ENCODE results near the gene RFX2. TPM values are rescaled to one million over a fixed set of nuclear protein-coding genes. Genes with fewer than 3 reads are reported as not detected.

Gene RFX2
- total and polyA plus RNA-seq, 10 of the 15 experiments (the other 5 are each of a cell fraction or from before 2014, with no cell fraction given): 3.2 to 9.8 (median 4.7) TPM

GRCh38 chr19:6017576-6017975, 92.7 kb downstream of the RFX2 start (continued):
- TF ChIP-seq SUPT20H (IDR thresholded peaks at IDR 0.05; ENCODE audit: borderline replicate concordance, control insufficient read depth, low read depth, low read length) (no peak), NFIC (IDR thresholded peaks at IDR 0.05; ENCODE audit: low read depth, low read length) (no peak)

- CTCF ChIA-PET: interaction anchor here (0.5 to 1.1 kb wide), 4 partner anchors 18 to 32 kb away, joined by 3 to 5 read pairs (median 3); no protein-coding TSS in a partner anchor
- H3K27me3 ChIP-seq (replicated peaks in 1 of 2; ENCODE audit: control insufficient read depth in 2 of 2, insufficient read depth in 2 of 2, low read length in 1 of 2): 0 out of 4 replicates have a peak, but pooled peaks cover 0 to 2% of the 10 kb centered on the region in 2 experiments
- POLR2A ChIA-PET: no interaction called here
- intact Hi-C loops (cut with micrococcal nuclease; ENCODE audit: unreplicated experiment) (no loop called here), in situ Hi-C loops (cut with MboI) (no loop called here)
- no peak overlapping the region for H3K4me2 ChIP-seq (ENCODE audit: control insufficient read depth, insufficient read depth)
- no peaks in the 10 kb centered on the region for H4K20me1 ChIP-seq (ENCODE audit: control insufficient read depth, insufficient read depth)
- DNase-seq (ENCODE audit: low read depth, low spot score): no peak
- SMC1A ChIA-PET (ENCODE audit: uncharacterized antibody, unreplicated experiment): no interaction called here
- BruUV-seq (replicated peaks): no TSS peak
- 77% methylated on average over 26 of the region's 26 CpGs for WGBS (ENCODE audit: insufficient coverage, insufficient replicate concordance, low lambda C conversion rate, missing lambda C conversion rate)
- ATAC-seq: no peak
- no peaks in the 10 kb centered on the region for H3K79me2 ChIP-seq (ENCODE audit: control insufficient read depth, insufficient read depth, low read length)
- H3K9ac ChIP-seq (ENCODE audit: control insufficient read depth, insufficient read depth, low read length): no peak overlapping the region
- no peak overlapping the region for H3K4me3 ChIP-seq
- no peaks in the 10 kb centered on the region for H3K9me3 ChIP-seq (replicated peaks; ENCODE audit: control insufficient read depth, insufficient read depth, low read length)
- FAIRE-seq: no peak
- RAD21 ChIA-PET (ENCODE audit: unreplicated experiment): no interaction called here
- H3K27ac ChIP-seq (ENCODE audit: control insufficient read depth, insufficient read depth): no peak overlapping the region
- TF ChIP-seq BCL3 (IDR thresholded peaks at IDR 0.05; ENCODE audit: borderline replicate concordance, insufficient read depth, low read depth, low read length, poor library complexity, severe bottlenecking) (no peak), POLR2AphosphoS2 (IDR thresholded peaks at IDR 0.05; ENCODE audit: low read depth, low read length) (no peak), CBFB (IDR thresholded peaks at IDR 0.05; ENCODE audit: low read depth) (no peak), RFX5 (IDR thresholded peaks at IDR 0.05; ENCODE audit: low read depth, low read length) (no peak), ZZZ3 (IDR thresholded peaks at IDR 0.05; ENCODE audit: control insufficient read depth, insufficient read length, low read depth) (no peak), SMARCA5 (IDR thresholded peaks at IDR 0.05) (no peak), MEF2B (IDR thresholded peaks at IDR 0.05; ENCODE audit: partially characterized antibody, poor library complexity, severe bottlenecking) (no peak), HDAC2 (IDR thresholded peaks at IDR 0.05) (no peak), GABPA (IDR thresholded peaks at IDR 0.05; ENCODE audit: low read depth) (no peak), SREBF2 (IDR thresholded peaks at IDR 0.05; ENCODE audit: low read length) (no peak)
- no peaks in the 10 kb centered on the region for H3K36me3 ChIP-seq (ENCODE audit: control insufficient read depth in 2 of 2, insufficient read depth in 2 of 2, low read length in 1 of 2)
- H2AFZ ChIP-seq (ENCODE audit: control insufficient read depth, low read depth, low read length): no peak overlapping the region
- no peaks in the 10 kb centered on the region for H3K4me1 ChIP-seq (ENCODE audit: control insufficient read depth, insufficient read depth, low read length)
Observed at GRCh38 chr19:6015841-6016545, 94.3 kb downstream of the RFX2 start.
